Myocyte (in vitro differentiated cells): ENCODE data around the gene S100B. TPM values are rescaled to one million over a fixed set of nuclear protein-coding genes. Genes with fewer than 3 reads are reported as not detected.

Source experiments
- DNase-seq: peaks from one replicate; pipeline ENCODE4 v3.0.0-alpha.2; 2012; ENCODE audit warnings: low read depth
- total RNA-seq: library from RNA; depleted of rRNA; stranded (reverse); fragments of >200 nt; gene quantifications from 2 replicates; pipeline ENCODE4 v1.2.3, GENCODE V29; 2014

Gene S100B
- total RNA-seq, 1 donor from 2014 or later: not detected

- DNase-seq: no peak
Observed at GRCh38 chr21:46628868-46629267, 24.0 kb upstream of the S100B start.

DNA sequence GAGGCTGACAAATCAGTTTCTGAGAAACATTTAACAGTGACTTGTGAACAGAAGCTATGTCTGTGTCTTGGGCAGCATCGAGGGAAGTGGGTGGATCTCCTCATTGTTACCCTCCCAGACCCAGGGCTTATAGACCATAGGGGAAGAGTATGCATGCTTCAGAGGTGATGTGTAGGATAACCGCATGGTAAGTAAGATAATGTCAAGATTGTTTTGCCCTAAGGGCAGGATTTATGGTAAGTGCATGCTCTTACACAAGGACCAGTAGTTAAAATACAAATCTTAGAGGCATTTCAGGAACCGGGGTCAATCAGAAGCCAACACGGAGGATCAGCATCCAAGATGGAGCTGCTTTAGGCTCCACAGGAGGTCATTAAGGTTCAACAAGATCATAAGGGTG is 22.8 kb upstream of the S100B start:
- DNase-seq: no peak

GRCh38 chr21:46626975-46627501 is 22.2 kb upstream of the S100B start:
- no peak for DNase-seq

GRCh38 chr21:46626536-46626935 is 21.7 kb upstream of the S100B start:
- peak; percentile 29 for DNase-seq

DNA sequence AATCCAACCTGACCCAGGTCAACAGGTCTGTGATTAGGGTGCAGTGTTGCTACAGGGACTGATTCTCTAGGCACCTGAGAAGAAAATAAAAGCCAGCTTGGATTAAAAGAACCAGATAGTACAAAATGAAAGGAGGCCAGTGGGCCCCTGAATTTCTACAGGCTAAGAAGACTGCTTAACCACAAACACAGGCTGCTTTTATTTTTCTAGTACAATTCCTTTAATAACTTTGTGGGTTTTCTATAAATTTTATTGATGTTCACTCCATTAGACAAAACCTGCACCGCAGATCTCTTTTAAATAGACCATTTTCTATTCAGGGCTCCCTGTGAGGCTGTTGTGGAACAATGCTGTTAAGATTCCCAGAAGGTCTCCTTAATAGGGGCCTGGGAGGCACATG is 20.9 kb upstream of the S100B start:
- DNase-seq: no peak

DNA sequence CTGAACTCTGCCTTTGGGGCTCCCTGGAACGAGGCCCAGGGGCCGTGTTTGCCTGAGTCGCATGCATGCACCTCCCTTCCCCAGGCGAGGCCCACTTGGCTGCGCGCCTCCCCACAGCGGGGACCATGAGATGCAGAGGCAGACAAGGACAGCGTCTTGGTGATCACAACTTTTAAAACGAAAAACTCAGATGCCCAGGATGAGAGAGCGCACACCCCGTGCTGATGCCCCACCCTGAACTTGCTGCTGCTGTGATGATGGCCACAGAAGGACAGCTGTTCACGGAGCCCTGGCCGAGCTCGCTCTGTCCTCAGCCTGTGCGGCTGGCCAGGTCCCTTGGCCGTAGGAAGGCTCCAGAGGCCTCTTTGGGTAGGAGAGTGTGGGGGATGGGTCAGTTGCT is 19.2 kb upstream of the S100B start:
- peak; percentile 23 for DNase-seq

DNA sequence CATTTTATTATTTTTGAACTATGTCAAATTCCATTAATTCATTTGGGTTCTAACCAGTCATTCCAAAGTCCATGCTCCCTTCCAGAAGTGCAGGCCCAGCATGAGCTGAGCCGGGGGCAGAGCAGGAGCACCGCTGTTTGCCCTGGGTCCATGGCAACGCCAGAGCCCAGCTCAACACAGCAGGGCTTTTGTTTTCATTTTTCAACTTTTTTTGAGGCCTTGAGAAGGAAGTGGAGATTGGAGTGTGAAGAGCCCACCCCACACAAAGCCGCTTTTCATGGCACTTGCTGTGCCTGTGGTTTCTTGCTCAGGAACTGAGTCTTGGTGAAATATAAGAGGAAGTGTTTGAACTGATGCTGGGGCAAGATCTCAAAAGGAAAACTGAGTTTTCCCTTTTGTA is 17.3 kb upstream of the S100B start:
- no peak for DNase-seq

- no peak for DNase-seq
Observed at GRCh38 chr21:46621457-46622182, 16.7 kb upstream of the S100B start.

DNA sequence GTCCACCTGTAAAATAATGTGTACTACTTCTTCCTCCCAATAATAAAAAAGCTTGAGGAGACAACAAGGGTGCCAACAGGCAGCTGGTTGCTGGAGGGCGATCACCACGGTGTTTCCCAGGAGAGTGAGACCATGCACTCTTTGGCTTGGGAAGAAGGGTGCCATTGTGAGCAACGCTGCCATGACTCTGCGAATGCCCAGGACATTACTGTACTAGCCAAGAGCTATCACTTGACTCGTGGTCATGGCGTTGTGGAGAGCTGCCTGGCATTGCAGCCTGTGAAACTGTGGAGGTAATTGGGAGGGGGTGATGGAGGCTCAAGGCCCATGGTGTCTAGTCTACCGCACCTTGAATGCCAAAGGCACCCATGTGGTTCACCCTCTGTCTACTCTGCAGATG is 16.0 kb upstream of the S100B start:
- DNase-seq: no peak

DNA sequence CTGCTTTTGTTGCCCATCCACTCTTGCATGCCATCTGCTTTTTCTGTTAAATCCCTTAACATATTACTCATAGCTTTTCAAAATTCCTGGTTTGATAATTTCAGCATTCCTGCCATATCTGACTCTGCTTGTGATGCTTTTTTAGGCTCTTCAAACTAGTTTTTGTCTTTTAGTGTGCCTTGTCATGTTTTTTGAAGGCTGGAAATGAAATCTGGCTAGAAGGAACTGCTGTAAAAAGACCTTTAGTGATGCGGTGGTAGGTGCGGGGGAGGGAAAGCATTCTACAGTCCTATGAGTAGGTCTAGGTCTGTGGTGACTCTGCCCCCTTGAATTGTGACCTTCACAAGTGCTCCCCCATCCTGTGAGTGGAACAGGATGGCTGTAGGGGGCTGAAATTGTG is 15.0 kb upstream of the S100B start:
- no peak for DNase-seq

DNA sequence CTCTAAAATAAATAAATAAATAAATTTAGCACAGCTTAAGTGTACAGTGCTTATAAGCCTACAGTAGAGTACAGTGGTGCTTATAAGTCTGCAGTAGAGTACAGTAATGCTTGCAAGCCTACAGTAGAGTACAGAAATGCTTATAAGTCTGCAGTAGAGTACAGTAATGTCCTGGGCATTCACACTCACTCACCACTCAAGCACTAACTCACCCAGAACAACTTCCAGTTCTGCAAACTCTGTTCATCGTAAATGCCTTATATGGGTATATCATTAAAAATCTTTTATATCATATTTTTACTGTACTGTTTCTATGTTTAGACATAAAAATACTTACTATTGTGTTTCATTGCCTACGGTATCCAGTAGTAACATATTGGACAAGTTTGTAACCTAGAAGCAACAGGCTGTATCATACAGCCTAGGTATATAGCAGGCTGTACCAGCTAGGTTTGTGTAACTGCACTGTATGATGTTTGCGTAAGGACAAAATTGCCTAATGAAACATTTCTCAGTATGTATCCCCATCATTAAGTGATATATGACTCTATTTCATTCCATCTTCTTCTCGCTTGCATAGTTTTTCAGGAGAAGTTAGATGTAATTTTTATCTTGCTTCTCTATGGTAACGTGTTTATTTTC is 14.0 kb upstream of the S100B start:
- no peak for DNase-seq

DNA sequence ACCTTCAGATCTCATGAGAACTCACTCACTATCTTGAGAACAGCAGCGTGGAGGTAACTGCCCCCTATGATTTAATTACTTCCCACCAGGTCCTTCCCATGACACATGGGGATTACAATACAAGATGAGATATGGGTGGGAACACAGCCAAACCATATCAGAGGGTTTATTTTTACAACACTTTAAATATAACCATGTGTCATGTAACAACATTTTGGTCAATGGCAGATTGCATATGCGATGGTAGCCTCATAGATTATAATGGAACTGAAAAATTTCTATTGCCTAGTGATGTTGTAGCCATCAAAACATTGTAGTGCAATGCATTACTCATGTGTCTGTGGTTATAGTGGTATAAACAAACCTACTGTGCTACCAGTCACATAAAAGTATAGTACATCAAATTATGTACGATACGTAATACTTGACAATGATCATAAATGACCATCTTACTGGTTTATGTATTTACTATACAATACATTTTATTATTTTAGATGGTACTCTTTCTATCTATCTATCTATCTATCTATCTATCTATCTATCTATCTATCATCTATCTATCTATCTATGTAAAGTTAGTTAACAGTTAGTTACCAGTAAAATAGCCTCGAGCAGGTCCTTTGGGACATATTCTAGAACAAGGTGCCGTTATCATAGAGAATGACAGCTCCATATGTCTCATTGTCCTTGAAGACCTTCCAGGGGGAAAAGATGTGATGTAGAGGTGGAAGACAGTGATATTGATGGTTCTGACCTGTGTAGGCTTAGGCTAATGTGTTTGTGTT is 12.6 kb upstream of the S100B start:
- peak; percentile 47 for DNase-seq

GRCh38 chr21:46616656-46617055 is 11.8 kb upstream of the S100B start:
- no peak for DNase-seq

DNA sequence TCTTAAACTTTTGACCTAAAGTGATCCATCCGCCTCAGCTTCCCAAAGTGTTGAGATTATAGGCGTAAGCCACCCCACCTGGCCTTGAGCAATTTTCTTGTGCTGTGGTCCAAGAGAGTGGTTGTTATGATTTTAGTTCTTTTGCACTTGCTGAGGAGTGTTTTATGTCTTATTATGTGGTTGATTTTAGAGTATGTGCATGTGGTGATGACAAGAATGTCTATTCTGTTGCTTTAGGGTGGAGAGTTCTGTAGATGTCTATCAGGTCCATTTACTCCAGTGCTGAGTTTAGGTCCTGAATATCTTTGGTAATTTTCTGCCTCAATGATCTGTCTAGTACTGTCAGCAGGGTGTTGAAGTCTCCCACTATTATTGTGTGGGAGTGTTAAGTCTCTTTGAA is 11.2 kb upstream of the S100B start:
- no peak for DNase-seq

- no peak for DNase-seq
Observed at GRCh38 chr21:46613391-46613790, 8.5 kb upstream of the S100B start.

DNA sequence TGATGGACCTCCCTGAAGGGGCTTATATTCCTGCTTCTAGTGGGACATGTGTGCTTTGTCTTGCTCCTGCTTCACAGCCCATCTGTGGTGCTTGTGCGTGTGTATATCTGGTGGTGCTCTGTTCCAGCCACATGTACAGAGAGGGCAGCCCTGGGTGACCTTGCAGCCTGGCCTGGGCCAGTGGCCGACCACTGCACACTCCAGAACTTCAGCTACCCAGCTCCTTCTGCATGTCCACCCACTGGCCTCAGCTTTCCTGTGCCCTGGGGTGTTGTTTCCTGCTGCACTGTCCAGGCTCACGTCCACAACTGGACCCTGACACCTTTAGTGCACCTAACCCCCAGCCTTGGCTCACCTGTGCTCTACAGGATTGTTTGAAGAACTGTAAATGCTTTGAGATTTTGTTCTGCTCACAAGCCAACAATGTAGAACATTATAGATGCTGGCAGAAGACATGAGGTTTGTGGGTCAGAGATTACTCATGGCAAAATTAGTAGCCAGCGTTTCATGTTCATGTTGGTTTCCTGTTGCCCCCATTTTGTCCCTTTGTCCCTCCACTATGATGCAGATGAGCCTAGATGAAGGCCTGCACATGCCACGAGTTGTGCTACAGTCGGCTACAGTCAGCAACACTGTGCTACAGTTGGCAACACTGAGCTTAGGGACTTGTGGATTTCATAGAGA is 5.3 kb upstream of the S100B start:
- no peak for DNase-seq

GRCh38 chr21:46608672-46609111 is 3.8 kb upstream of the S100B start:
- no peak for DNase-seq

GRCh38 chr21:46607636-46608035 is 2.8 kb upstream of the S100B start:
- no peak for DNase-seq

- no peak for DNase-seq
Observed at GRCh38 chr21:46606427-46606813, 1.5 kb upstream of the S100B start.

DNA sequence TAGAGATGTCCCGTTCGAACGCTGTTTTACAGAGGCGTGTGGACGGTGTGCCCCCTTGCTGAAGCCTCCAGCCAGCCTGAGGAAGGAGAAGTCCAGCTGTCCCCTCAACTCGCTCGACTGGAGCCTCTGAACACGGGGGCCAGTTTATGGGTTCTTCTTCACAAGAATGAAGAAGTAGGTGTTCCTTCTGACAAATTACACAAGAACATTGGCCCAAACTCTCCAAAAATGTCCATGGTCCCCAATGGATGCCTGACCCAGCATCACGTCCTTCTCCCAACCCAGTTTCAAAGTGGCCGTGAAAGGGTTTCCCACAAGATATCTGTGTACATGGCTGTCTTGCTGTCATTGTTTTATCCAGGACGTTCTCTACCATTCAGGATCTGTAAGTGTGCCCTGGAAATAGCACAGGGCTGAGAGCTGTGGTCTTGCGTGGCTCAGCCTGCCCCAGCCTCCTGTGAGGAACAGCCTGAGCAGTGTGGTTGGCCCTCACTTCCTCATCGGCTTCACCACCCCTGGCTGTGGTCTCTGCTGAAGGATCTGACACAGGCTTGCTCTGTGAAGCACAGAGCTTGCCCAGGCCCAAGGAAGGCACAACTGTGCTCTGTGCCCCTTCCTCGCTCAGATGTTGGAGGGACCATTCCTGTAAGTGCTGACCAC is 1.0 kb upstream of the S100B start:
- DNase-seq: no peak
